Peyer's patch (tissue), 4 donors: Measurements from ENCODE around the gene COL7A1.

Experiments
- CTCF ChIP-seq, 6 experiments: fragments of 450-650 bp in 4 of 6; fragments of 200-600 bp in 2 of 6; sonication (generic) in 1 of 6; IDR thresholded peaks; one replicate each; pipeline ENCODE4 v1.5.1; 2017 to 2019; ENCODE audit warnings: antibody characterized with exemption in 6 of 6, mild to moderate bottlenecking in 3 of 6, moderate library complexity in 1 of 6
- POLR2A ChIP-seq, 2 donors: fragments of 450-650 bp; IDR thresholded peaks; one replicate each; pipeline ENCODE4 v1.5.1; 2017; ENCODE audit warnings: antibody characterized with exemption in 2 of 2, mild to moderate bottlenecking in 2 of 2, moderate library complexity in 2 of 2

GRCh38 chr3:48585411-48585810, 9.7 kb downstream of the COL7A1 start:
- no peak for TF ChIP-seq CTCF (IDR thresholded peaks at IDR 0.05)
- TF ChIP-seq POLR2A (IDR thresholded peaks at IDR 0.05) = no peak
